ENCODE results near the gene KIFBP.
"Not testable (repeated sequence)": the region's sequence is repeated elsewhere in the genome, so short reads cannot be mapped to it uniquely, and the experiment has no call there.

GRCh38 chr10:69012778-69013177 lies 24.2 kb downstream of the KIFBP start:
- TF ChIP-seq EZH2 (IDR thresholded peaks at IDR 0.05; ENCODE audit: low read length, unreplicated experiment); EZH2phosphoT487 (IDR thresholded peaks at IDR 0.05; ENCODE audit: borderline replicate concordance, low read length): not testable (repeated sequence)
- TF ChIP-seq, protein P1, sequence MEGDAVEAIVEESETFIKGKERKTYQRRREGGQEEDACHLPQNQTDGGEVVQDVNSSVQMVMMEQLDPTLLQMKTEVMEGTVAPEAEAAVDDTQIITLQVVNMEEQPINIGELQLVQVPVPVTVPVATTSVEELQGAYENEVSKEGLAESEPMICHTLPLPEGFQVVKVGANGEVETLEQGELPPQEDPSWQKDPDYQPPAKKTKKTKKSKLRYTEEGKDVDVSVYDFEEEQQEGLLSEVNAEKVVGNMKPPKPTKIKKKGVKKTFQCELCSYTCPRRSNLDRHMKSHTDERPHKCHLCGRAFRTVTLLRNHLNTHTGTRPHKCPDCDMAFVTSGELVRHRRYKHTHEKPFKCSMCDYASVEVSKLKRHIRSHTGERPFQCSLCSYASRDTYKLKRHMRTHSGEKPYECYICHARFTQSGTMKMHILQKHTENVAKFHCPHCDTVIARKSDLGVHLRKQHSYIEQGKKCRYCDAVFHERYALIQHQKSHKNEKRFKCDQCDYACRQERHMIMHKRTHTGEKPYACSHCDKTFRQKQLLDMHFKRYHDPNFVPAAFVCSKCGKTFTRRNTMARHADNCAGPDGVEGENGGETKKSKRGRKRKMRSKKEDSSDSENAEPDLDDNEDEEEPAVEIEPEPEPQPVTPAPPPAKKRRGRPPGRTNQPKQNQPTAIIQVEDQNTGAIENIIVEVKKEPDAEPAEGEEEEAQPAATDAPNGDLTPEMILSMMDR (conservative IDR thresholded peaks at IDR 0.05; ENCODE audit: low read depth, low read length), result not testable (repeated sequence)

Measured in PC-3 (cell line).